GM23248 (cell line): ENCODE measurements around the gene RAB2B. TPM values are rescaled to one million over a fixed set of nuclear protein-coding genes. Genes with fewer than 3 reads are reported as not detected.
A peak's percentile ranks its signal among the peaks of the same experiment; 100 is the strongest.

Experiments used
- DNase-seq: peaks from one replicate; pipeline ENCODE4 v3.0.0-alpha.2; 2015
- H2AFZ ChIP-seq: fragments of 200-600 bp; sonication (generic); 2 replicates; pipeline ENCODE4 v1.6.1; 2016; ENCODE audit warnings: antibody characterized with exemption
- H3F3A ChIP-seq: fragments of 200-600 bp; sonication (generic); 2 replicates; pipeline ENCODE4 v1.6.1; 2016; ENCODE audit warnings: mild to moderate bottlenecking, antibody characterized with exemption, mixed run types; ENCODE audit not compliant: insufficient read depth
- H3K27ac ChIP-seq: fragments of 200-600 bp; sonication (generic); 2 replicates; pipeline ENCODE4 v1.5.1; 2016; ENCODE audit warnings: mild to moderate bottlenecking
- H3K27me3 ChIP-seq: fragments of 200-600 bp; sonication (generic); replicated peaks from 2 replicates; pipeline ENCODE4 v1.6.1; 2016; ENCODE audit warnings: mild to moderate bottlenecking; ENCODE audit not compliant: insufficient read depth
- H3K36me3 ChIP-seq: fragments of 200-600 bp; sonication (generic); 2 replicates; pipeline ENCODE4 v1.6.1; 2016; ENCODE audit warnings: low read depth, mild to moderate bottlenecking
- H3K4me1 ChIP-seq: fragments of 200-600 bp; sonication (generic); 2 replicates; pipeline ENCODE4 v1.6.1; 2016; ENCODE audit warnings: mild to moderate bottlenecking; ENCODE audit not compliant: insufficient read depth
- H3K4me2 ChIP-seq: fragments of 200-600 bp; sonication (generic); one replicate; pipeline ENCODE4 v1.6.1; 2016; ENCODE audit warnings: mild to moderate bottlenecking; ENCODE audit not compliant: unreplicated experiment
- H3K4me3 ChIP-seq: fragments of 200-600 bp; sonication (generic); 2 replicates; pipeline ENCODE4 v1.5.1; 2016; ENCODE audit warnings: mild to moderate bottlenecking
- H3K79me2 ChIP-seq: fragments of 200-600 bp; sonication (generic); 2 replicates; pipeline ENCODE4 v1.6.1; 2016; ENCODE audit warnings: mild to moderate bottlenecking; ENCODE audit not compliant: insufficient read depth
- H3K9ac ChIP-seq: fragments of 200-600 bp; sonication (generic); 2 replicates; pipeline ENCODE4 v1.6.1; 2016; ENCODE audit warnings: mild to moderate bottlenecking
- H3K9me2 ChIP-seq: fragments of 200-600 bp; sonication (generic); 2 replicates; pipeline ENCODE4 v1.6.1; 2016; ENCODE audit warnings: mixed run types, mild to moderate bottlenecking, moderate library complexity; ENCODE audit not compliant: insufficient read depth
- H3K9me3 ChIP-seq: fragments of 200-600 bp; sonication (generic); one replicate; pipeline ENCODE4 v1.6.1; 2017; ENCODE audit warnings: low read depth
- H4K20me1 ChIP-seq: fragments of 200-600 bp; sonication (generic); 2 replicates; pipeline ENCODE4 v1.6.0; 2016; ENCODE audit not compliant: insufficient read depth
- EZH2 ChIP-seq: fragments of 200-600 bp; sonication (generic); IDR thresholded peaks from 2 replicates; pipeline ENCODE4 v1.6.1; 2018; ENCODE audit warnings: antibody characterized with exemption, mild to moderate bottlenecking; ENCODE audit not compliant: insufficient read depth, poor library complexity, severe bottlenecking
- EZH2phosphoT487 ChIP-seq: fragments of 200-600 bp; sonication (generic); IDR thresholded peaks from 2 replicates; pipeline ENCODE4 v1.6.1; 2018; ENCODE audit warnings: antibody characterized with exemption, moderate library complexity, mild to moderate bottlenecking, low read depth; ENCODE audit not compliant: insufficient read depth
- WGBS, 2 experiments: methylation state at CpG; one replicate each; pipeline ENCODE4 v1.1.6; 2015 to 2017; ENCODE audit warnings: low lambda C conversion rate in 2 of 2, low coverage in 1 of 2; ENCODE audit errors: missing lambda C conversion rate in 2 of 2; 5-methylcytosine and 5-hydroxymethylcytosine counted together
- in situ Hi-C: fragments of 300-500 bp; cut with MboI; formaldehyde crosslinking; loops from 2 replicates; pipeline ENCODE4 v1.15.0; 2020
- polyA plus RNA-seq: library from polyadenylated mRNA; unstranded; fragments of >200 nt; fragmentation: Nextera tagmentation; extraction: Ambion mirVana; gene quantifications from 2 replicates; pipeline ENCODE4 v1.2.1, GENCODE V29; 2016
- total RNA-seq: library from RNA; depleted of rRNA; stranded (reverse); fragments of >200 nt; shearing (Covaris generic); gene quantifications from 2 replicates; pipeline ENCODE4 v1.2.3, GENCODE V29; 2014

The RAB2B gene
- total and polyA plus RNA-seq, 2 experiments from 2014 or later: 14.7 to 31.6 TPM

GRCh38 chr14:21498540-21499526, 22.1 kb upstream of the RAB2B start:
- no peak for TF ChIP-seq EZH2
- TF ChIP-seq EZH2phosphoT487: no peak
- no peaks in the 10 kb centered on the region for H3K9me3 ChIP-seq
- H2AFZ ChIP-seq: no peak overlapping the region
- peaks cover 40% of the 10 kb centered on the region for H3F3A ChIP-seq
- H3K9me2 ChIP-seq: no peaks in the 10 kb centered on the region
- 62 to 67% methylated on average over 5 of the region's 5 CpGs for WGBS, 2 experiments
- no peak overlapping the region for H3K4me3 ChIP-seq
- H3K27ac ChIP-seq: peak overlapping the region; percentile 12; the same call in 1 of the 2 replicates
- peak; percentile 80 for DNase-seq
- 0 out of 2 replicates have a peak, but pooled peaks cover 11% of the 10 kb centered on the region for H3K79me2 ChIP-seq
- H3K36me3 ChIP-seq: peaks cover 47% of the 10 kb centered on the region
- H4K20me1 ChIP-seq: no peaks in the 10 kb centered on the region
- peaks cover 16% of the 10 kb centered on the region for H3K4me1 ChIP-seq
- in situ Hi-C loops: no loop called here
- no peak overlapping the region for H3K9ac ChIP-seq
- no peak overlapping the region for H3K4me2 ChIP-seq
- no peaks in the 10 kb centered on the region for H3K27me3 ChIP-seq

- no peaks in the 10 kb centered on the region for H4K20me1 ChIP-seq
- in situ Hi-C loops: no loop called here
- 89 to 96% methylated on average over 2 of the region's 2 CpGs for WGBS, 2 experiments
- H2AFZ ChIP-seq: no peak overlapping the region
- H3F3A ChIP-seq: peaks cover 37% of the 10 kb centered on the region
- no peaks in the 10 kb centered on the region for H3K9me2 ChIP-seq
- H3K9me3 ChIP-seq: no peaks in the 10 kb centered on the region
- no peak overlapping the region for H3K4me2 ChIP-seq
- H3K9ac ChIP-seq: no peak overlapping the region
- no peaks in the 10 kb centered on the region for H3K79me2 ChIP-seq
- TF ChIP-seq EZH2 (no peak), EZH2phosphoT487 (no peak)
- peaks cover 49% of the 10 kb centered on the region for H3K36me3 ChIP-seq
- no peak for DNase-seq
- H3K4me3 ChIP-seq: no peak overlapping the region
- no peak overlapping the region for H3K27ac ChIP-seq
- no peaks in the 10 kb centered on the region for H3K27me3 ChIP-seq
- H3K4me1 ChIP-seq: peaks cover 16% of the 10 kb centered on the region
Measured at GRCh38 chr14:21496453-21496852, 19.7 kb upstream of the RAB2B start.

GRCh38 chr14:21494902-21495762, 18.4 kb upstream of the RAB2B start:
- TF ChIP-seq EZH2phosphoT487 (no peak), EZH2 (no peak)
- Histone ChIP-seq H4K20me1 (no peaks in the 10 kb centered on the region), H3K4me3 (no peak overlapping the region), H3K9me3 (no peaks in the 10 kb centered on the region), H3K27me3 (no peaks in the 10 kb centered on the region), H3K4me1 (peaks cover 16% of the 10 kb centered on the region), H3K27ac (peak overlapping the region; percentile 53), H3K4me2 (no peak overlapping the region), H3K9ac (peak overlapping the region; percentile 18; the same call in 1 of the 2 replicates), H3F3A (peaks cover 35% of the 10 kb centered on the region), H3K79me2 (no peaks in the 10 kb centered on the region), H3K9me2 (no peaks in the 10 kb centered on the region), H2AFZ (no peak overlapping the region), H3K36me3 (peaks cover 55% of the 10 kb centered on the region)
- in situ Hi-C loops: no loop called here
- 77 to 84% methylated on average over 2 of the region's 2 CpGs for WGBS, 2 experiments
- DNase-seq: peak; percentile 49

- DNase-seq: peak; percentile 88
- 90 to 100% methylated on average over 1 of the region's 1 CpG for WGBS, 2 experiments
- Histone ChIP-seq H3K4me2 (peak overlapping the region; percentile 37), H3K9me2 (no peaks in the 10 kb centered on the region), H4K20me1 (peaks cover 7% of the 10 kb centered on the region; the same call in 1 of the 2 replicates), H3K9me3 (no peaks in the 10 kb centered on the region), H3K4me1 (peaks cover 17% of the 10 kb centered on the region), H3F3A (peaks cover 22% of the 10 kb centered on the region), H3K27ac (peak overlapping the region; percentile 63), H3K27me3 (no peaks in the 10 kb centered on the region), H3K79me2 (peaks cover 59% of the 10 kb centered on the region), H3K9ac (peak overlapping the region; percentile 26), H3K36me3 (peaks cover 38% of the 10 kb centered on the region), H2AFZ (no peak overlapping the region), H3K4me3 (no peak overlapping the region)
- TF ChIP-seq EZH2phosphoT487: no peak
- no peak for TF ChIP-seq EZH2
- in situ Hi-C loops: no loop called here
Measured at GRCh38 chr14:21486640-21487087, 9.9 kb upstream of the RAB2B start.
